WTC11 (cell line): ENCODE results near the gene EVA1C.

ENCODE experiments used
- AFF4 ChIP-seq: sonication (generic); formaldehyde crosslinking; IDR thresholded peaks from 2 replicates; pipeline ENCODE4 v1.8.1; 2023; ENCODE audit warnings: mild to moderate bottlenecking, missing genetic modification reagents, borderline replicate concordance
- CTCF ChIP-seq: fragments of 200-600 bp; IDR thresholded peaks from 2 replicates; pipeline ENCODE4 v1.8.0; 2022; ENCODE audit warnings: antibody characterized with exemption
- MAX ChIP-seq: sonication (generic); formaldehyde crosslinking; IDR thresholded peaks from 2 replicates; pipeline ENCODE4 v1.8.0; 2022; ENCODE audit warnings: mild to moderate bottlenecking, missing genetic modification reagents

- no peak for TF ChIP-seq CTCF
- no peak for TF ChIP-seq AFF4 (CRISPR knock-in tag)
- no peak for TF ChIP-seq MAX (CRISPR knock-in tag)
These were observed 9.6 kb downstream of the EVA1C start for GRCh38 chr21:32422064-32422463.
